Peyer's patch (tissue), 4 donors: Measurements from ENCODE around the gene HES7.
"Not testable (repeated sequence)": the region's sequence is repeated elsewhere in the genome, so short reads cannot be mapped to it uniquely, and the experiment has no call there.

Experiments
- POLR2A ChIP-seq, 2 donors: fragments of 450-650 bp; IDR thresholded peaks; one replicate each; pipeline ENCODE4 v1.5.1; 2017; ENCODE audit warnings: antibody characterized with exemption in 2 of 2, mild to moderate bottlenecking in 2 of 2, moderate library complexity in 2 of 2
- TF ChIP-seq, protein P1 (sequence below), 6 experiments: fragments of 450-650 bp in 4 of 6; fragments of 200-600 bp in 2 of 6; sonication (generic) in 1 of 6; IDR thresholded peaks; one replicate each; pipeline ENCODE4 v1.5.1; 2017 to 2019; ENCODE audit warnings: antibody characterized with exemption in 6 of 6, mild to moderate bottlenecking in 3 of 6, moderate library complexity in 1 of 6

- TF ChIP-seq POLR2A (IDR thresholded peaks at IDR 0.05): not testable (repeated sequence)
- TF ChIP-seq, protein P1, sequence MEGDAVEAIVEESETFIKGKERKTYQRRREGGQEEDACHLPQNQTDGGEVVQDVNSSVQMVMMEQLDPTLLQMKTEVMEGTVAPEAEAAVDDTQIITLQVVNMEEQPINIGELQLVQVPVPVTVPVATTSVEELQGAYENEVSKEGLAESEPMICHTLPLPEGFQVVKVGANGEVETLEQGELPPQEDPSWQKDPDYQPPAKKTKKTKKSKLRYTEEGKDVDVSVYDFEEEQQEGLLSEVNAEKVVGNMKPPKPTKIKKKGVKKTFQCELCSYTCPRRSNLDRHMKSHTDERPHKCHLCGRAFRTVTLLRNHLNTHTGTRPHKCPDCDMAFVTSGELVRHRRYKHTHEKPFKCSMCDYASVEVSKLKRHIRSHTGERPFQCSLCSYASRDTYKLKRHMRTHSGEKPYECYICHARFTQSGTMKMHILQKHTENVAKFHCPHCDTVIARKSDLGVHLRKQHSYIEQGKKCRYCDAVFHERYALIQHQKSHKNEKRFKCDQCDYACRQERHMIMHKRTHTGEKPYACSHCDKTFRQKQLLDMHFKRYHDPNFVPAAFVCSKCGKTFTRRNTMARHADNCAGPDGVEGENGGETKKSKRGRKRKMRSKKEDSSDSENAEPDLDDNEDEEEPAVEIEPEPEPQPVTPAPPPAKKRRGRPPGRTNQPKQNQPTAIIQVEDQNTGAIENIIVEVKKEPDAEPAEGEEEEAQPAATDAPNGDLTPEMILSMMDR (IDR thresholded peaks at IDR 0.05): not testable (repeated sequence)
Measured at GRCh38 chr17:8170186-8170585, 46.3 kb upstream of the HES7 start.
